ENCODE data around the gene ADH1A.
"Not testable (repeated sequence)": the region's sequence is repeated elsewhere in the genome, so short reads cannot be mapped to it uniquely, and the experiment has no call there.

The ADH1A gene

DNA sequence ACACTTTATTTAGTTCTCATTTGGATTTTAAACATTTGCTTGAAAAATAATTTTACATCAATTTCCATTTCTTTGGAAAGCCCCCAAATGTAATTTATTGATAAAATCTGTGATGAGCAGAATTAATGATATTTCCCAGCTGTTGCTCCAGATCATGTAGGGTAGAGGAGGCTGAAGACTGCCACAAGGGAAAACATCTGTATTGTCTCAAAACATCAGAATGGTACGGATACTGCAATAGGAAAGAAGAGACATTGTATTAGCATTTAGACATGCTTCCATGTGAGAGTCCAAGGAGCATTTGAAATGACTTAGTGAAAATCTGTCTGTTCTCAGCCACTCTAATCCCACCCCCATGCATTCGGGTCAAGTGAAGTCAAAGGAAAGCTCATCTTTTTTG lies 14.4 kb downstream of the ADH1A start:
- no peak for DNase-seq

DNA sequence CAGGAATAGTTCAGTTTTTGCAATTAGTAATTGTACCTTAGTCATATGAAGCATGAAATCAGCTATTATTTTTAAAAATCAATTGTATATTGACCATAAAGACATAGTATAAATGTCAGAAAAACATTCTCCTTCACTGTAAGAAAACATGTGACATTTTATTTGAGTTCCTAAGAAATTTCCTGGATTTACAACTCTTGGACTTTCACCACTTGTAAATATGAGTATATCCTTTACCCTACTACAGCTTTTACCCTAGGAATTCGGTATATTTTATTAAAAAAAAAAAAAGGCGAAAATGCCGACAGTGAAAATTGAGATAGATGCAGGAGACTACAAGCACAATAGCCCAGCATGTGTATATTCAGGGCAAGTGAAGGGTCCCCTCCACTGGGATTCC lies 14.9 kb downstream of the ADH1A start:
- DNase-seq = no peak

DNA sequence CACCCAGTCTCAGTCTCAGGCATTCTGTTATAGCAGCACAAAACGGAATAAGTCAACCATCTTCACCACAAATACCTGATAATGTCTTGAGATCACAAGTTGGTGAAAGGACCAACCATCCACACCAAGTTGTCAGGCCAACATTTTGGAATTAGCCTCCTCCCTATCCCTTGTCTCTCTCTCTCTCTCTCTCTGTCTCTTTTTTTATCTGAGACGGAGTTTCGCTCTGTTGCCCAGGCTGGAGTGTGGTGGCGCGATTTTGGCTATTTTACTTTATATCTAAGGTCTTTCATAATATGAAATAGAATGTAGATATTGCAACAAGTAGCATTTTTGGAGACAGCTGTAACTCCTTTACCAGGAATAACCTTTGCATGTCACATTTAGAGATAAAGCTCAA lies 15.7 kb downstream of the ADH1A start:
- DNase-seq = no peak

DNA sequence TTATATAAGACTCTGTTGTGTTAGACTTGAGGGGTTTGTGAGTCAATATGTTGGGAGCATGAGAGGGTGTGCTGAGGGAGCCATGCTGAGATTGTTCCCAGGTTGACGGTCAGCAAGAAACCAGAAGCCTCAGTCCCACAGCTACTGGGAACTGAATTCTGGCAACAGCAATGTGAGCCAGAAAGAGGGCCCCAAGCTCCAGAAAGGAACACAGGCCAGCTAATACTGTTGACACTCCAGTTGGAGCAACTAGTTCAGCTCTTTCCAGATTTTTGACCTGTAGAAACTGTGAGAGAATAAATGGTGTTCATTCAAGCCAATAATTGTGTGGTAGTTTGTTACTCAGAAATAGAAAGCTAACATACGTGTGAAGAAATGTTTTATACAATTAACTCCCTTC lies 17.1 kb downstream of the ADH1A start:
- no peak for DNase-seq

DNA sequence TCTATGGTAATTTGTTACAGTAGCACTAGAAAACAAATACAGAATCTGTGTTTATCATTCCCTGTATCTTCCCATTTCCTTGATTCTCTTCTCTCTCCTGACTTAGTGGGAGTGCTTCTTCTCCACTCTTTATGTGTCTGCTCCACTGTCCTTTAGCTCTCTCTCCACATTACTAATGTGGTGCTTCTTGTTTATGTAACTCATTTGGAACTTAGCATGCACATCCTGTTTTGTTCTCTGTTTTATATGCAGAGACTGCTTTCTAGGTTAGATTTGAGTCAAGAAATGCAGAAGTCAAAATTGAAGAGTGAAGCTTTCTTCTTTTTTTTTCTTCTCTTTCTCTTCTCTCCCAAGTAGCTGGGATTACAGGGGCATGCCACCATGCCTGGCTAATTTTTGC lies 25.9 kb downstream of the ADH1A start:
- no peak for DNase-seq

DNA sequence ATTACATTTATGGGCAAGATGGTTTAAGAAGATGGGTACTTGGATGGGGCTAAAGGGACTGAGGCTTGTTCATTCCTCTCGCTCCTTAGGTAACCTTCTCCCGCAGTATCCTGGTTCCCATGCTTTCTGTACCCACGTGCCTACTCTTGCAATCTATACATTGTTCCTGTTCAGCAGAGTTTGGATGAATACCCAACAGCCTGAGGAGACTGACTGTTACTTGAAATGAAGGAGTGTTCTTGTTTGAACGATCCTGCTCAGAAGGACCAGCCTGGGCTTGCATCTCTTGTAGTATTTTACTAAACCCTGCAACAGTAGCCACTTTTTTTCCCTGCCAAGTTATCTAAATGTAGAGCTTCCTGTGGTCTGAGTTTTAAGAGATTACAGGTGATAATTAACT lies 38.0 kb downstream of the ADH1A start:
- no peak for DNase-seq

DNA sequence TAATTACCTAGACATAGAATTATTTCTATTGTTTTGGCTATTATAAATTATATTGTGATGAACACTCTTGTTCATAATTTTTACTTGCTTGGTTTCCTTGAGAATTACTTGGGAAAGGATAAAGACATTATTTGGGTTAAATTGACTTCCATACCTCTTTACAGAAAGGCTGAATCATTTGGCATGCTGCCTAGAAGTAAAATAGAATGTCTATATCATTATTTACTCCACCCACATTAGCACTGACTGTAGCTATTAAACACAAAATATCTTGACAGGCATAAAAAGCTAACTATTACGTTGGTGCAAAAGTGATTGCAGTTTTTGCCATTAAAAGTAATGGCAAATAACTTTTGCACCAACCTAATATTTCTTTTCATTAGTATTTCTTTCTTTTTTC lies 42.1 kb downstream of the ADH1A start:
- no peak for DNase-seq

DNA sequence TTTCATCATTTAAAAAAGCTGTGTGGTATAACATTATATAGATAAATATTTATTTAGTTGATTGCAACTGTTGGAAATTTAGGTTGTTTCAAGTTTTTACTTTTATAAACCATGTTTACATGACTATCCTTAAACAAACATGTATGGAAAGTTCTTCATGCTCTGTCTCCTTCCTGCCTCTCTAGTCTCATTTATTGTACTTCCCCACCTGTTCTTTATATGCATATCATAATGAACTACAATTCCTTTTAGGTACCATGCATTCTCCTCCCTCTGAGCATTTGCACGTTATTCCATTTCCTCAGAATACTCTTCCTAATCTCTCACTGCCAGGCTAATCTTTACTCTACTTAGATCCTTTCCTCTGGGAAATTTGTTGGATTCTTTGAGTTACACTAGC lies 54.8 kb downstream of the ADH1A start:
- DNase-seq = no peak

DNA sequence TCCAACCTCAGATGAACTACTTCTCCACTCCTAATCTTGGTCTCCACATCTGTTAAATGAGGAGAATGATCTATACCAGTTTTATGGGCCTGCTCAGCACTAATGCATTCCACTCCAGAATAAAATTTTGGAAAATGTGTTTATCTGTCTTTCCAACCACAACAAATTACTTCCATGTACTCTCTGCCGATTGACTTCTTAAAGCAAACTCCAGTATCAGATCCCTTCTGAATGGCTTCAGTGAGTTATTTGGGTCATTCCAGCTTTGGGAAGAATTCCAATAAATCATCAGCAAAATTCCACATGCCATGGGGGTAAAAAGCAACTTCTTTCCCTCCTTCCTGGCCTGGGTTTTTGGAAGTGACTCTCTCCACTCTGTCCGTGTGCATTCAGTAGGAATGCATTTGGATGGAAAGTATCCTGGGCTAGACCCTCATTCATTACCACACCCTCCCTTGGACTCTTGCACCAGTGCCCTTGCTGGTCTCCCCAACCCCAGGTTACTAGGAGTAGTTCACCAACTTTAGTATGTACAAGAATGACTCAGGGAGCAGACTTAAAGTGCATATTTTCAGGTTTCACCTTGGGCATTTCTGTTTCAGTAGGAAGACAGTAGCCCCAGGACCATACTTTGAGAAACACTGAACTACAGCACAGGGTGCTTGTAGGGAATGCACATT lies 56.3 kb downstream of the ADH1A start:
- no peak for DNase-seq

DNA sequence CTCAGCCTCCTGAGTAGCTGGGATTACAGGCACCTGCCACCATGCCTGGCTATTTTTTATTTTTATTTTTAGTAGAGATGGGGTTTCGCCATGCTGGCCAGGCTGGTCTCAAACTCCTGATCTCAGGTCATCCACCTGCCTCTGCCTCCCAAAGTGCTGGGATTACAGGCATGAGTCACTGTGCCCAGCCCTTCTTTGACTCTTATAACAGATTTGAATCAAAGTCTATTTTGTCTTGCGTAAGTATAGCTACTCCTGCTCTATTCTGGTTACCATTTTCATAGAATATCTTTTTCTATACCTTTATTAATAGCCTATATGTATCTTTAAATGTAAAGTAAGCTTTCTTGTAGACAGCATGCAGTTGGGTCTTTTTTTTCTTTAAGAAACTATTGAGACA lies 57.4 kb downstream of the ADH1A start:
- not testable (repeated sequence) for DNase-seq

DNA sequence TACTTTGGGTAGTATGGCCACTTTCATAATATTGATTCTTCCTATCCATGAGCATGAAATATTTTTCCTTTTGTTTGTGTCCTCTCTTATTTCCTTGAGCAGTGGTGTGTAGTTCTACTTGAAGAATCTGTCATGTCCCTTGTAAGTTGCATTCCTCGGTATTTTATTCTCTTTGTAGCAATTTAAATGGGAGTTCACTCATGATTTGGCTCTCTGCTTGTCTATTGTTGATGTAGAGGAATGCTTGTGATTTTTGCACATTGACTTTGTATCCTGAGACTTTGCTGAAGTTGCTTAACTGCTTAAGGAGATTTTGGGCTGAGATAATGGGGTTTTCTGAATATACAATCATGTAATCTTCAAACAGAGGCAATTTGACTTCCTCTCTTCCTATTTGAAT lies 62.1 kb downstream of the ADH1A start:
- not testable (repeated sequence) for DNase-seq

DNA sequence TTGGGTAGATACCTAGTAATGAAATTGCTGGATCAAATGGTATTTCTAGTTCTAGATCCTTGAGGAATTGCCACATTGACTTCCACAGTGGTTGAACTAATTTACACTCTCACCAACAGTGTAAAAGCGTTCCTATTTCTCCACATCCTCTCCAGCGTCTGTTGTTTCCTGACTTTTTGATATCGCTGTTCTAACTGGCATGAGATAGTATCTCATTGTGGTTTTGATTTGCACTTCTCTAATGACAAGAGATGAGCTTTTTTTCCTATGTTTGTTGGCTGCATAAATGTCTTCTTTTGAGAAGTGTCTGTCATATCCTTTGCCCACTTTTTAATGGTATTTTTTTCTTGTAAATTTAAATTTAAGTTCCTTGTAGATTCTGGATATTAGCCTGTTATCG lies 63.1 kb downstream of the ADH1A start:
- not testable (repeated sequence) for DNase-seq
